Measurements from ENCODE around the gene YY1AP1.

DNA sequence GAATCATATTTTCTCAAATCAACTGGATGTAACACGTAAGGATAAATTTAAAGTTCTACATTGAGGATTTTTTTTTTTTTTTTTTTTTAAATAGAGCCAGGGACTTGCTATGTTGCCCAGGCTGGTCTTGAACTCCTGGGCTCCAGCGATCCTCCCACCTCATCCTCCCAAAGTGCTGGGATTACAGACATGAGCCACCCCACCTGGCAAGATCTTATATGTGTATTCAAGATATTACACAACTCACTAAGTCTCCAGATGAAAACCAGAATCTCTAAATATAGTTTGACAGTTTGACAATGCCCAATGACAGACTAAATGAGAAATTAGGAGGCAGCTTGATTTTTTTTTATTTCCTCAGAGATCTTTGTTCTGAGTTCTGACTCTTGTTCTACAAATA, 6.8 kb downstream of the YY1AP1 start:
- TF ChIP-seq, protein P1, sequence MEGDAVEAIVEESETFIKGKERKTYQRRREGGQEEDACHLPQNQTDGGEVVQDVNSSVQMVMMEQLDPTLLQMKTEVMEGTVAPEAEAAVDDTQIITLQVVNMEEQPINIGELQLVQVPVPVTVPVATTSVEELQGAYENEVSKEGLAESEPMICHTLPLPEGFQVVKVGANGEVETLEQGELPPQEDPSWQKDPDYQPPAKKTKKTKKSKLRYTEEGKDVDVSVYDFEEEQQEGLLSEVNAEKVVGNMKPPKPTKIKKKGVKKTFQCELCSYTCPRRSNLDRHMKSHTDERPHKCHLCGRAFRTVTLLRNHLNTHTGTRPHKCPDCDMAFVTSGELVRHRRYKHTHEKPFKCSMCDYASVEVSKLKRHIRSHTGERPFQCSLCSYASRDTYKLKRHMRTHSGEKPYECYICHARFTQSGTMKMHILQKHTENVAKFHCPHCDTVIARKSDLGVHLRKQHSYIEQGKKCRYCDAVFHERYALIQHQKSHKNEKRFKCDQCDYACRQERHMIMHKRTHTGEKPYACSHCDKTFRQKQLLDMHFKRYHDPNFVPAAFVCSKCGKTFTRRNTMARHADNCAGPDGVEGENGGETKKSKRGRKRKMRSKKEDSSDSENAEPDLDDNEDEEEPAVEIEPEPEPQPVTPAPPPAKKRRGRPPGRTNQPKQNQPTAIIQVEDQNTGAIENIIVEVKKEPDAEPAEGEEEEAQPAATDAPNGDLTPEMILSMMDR (IDR thresholded peaks at IDR 0.05), result no peak
- no peak for TF ChIP-seq POLR2A (IDR thresholded peaks at IDR 0.05)
